H1 (cell line): ENCODE measurements around the gene ONECUT3.

ENCODE experiments used
- CEBPB ChIP-seq: IDR thresholded peaks from 2 replicates; pipeline ENCODE4 v1.6.1; 2012; ENCODE audit warnings: low read depth, low read length
- CTCF ChIP-seq, 3 experiments: IDR thresholded peaks; 1 replicate in 2 of 3; 2 replicates in 1 of 3; pipeline versions ENCODE4 v1.5.1 to v1.6.1; 2011; ENCODE audit warnings: low read length in 3 of 3, mild to moderate bottlenecking in 3 of 3, inconsistent platforms in 2 of 3, low read depth in 1 of 3, moderate library complexity in 1 of 3; ENCODE audit not compliant: insufficient read depth in 1 of 3; ENCODE audit errors: control extremely low read depth in 1 of 3
- EP300 ChIP-seq, 2 experiments: IDR thresholded peaks; 1 replicate in 1 of 2; 2 replicates in 1 of 2; pipeline ENCODE4 v1.6.1; 2011 to 2012; ENCODE audit warnings: low read depth in 2 of 2, low read length in 2 of 2, mild to moderate bottlenecking in 2 of 2, borderline replicate concordance in 1 of 2, inconsistent platforms in 1 of 2, moderate library complexity in 1 of 2
- JUND ChIP-seq: IDR thresholded peaks from 2 replicates; pipeline ENCODE4 v1.6.1; 2011; ENCODE audit warnings: mild to moderate bottlenecking, improper control_type of control experiment, low read length
- RAD21 ChIP-seq, 2 experiments: IDR thresholded peaks in 1 of 2; conservative IDR thresholded peaks in 1 of 2; 2 replicates each; pipeline ENCODE4 v1.6.1; 2011; ENCODE audit warnings: low read depth in 2 of 2, low read length in 2 of 2, improper control_type of control experiment in 1 of 2, inconsistent platforms in 1 of 2, mild to moderate bottlenecking in 1 of 2, moderate library complexity in 1 of 2
- SIX5 ChIP-seq: IDR thresholded peaks from 2 replicates; pipeline ENCODE4 v1.6.1; 2011; ENCODE audit warnings: mild to moderate bottlenecking, low read depth, low read length

- TF ChIP-seq CEBPB (no peak), RAD21 (IDR thresholded peaks at IDR 0.05 in 1 of 2, conservative IDR thresholded peaks at IDR 0.05 in 1 of 2; ENCODE audit: low read depth in 2 of 2, low read length in 2 of 2) (no peak), EP300 (IDR thresholded peaks at IDR 0.05; ENCODE audit: borderline replicate concordance in 1 of 2, low read depth in 2 of 2, low read length in 2 of 2) (no peak), CTCF (IDR thresholded peaks at IDR 0.05; ENCODE audit: control extremely low read depth in 1 of 3, insufficient read depth in 1 of 3, low read depth in 1 of 3, low read length in 3 of 3) (no peak), JUND (no peak), SIX5 (no peak)
These were observed 12.8 kb downstream of the ONECUT3 start for GRCh38 chr19:1765904-1766799.
